Breast epithelium (tissue), 3 donors: ENCODE measurements around the gene DVL1.

Experiments used
- POLR2A ChIP-seq: fragments of 450-650 bp; IDR thresholded peaks from one replicate; pipeline ENCODE4 v1.6.1; 2016; ENCODE audit warnings: antibody characterized with exemption, mild to moderate bottlenecking, moderate library complexity
- POLR2AphosphoS5 ChIP-seq, 3 donors: sonication (generic); formaldehyde crosslinking; IDR thresholded peaks; one replicate each; pipeline ENCODE4 v1.6.1; 2017; ENCODE audit warnings: antibody characterized with exemption in 3 of 3
- TF ChIP-seq, protein P1 (sequence below), 3 donors: fragments of 450-650 bp; IDR thresholded peaks; one replicate each; pipeline ENCODE4 v1.5.1; 2016 to 2017; ENCODE audit warnings: antibody characterized with exemption in 3 of 3, mild to moderate bottlenecking in 3 of 3, moderate library complexity in 3 of 3

GRCh38 chr1:1374589-1374928 is 25.3 kb upstream of the DVL1 start:
- TF ChIP-seq, protein P1, sequence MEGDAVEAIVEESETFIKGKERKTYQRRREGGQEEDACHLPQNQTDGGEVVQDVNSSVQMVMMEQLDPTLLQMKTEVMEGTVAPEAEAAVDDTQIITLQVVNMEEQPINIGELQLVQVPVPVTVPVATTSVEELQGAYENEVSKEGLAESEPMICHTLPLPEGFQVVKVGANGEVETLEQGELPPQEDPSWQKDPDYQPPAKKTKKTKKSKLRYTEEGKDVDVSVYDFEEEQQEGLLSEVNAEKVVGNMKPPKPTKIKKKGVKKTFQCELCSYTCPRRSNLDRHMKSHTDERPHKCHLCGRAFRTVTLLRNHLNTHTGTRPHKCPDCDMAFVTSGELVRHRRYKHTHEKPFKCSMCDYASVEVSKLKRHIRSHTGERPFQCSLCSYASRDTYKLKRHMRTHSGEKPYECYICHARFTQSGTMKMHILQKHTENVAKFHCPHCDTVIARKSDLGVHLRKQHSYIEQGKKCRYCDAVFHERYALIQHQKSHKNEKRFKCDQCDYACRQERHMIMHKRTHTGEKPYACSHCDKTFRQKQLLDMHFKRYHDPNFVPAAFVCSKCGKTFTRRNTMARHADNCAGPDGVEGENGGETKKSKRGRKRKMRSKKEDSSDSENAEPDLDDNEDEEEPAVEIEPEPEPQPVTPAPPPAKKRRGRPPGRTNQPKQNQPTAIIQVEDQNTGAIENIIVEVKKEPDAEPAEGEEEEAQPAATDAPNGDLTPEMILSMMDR (IDR thresholded peaks at IDR 0.05), result no peak
- TF ChIP-seq POLR2AphosphoS5 (IDR thresholded peaks at IDR 0.05) (no peak), POLR2A (no peak)
